ENCODE data around the gene RHOC. TPM values are rescaled to one million over a fixed set of nuclear protein-coding genes. Genes with fewer than 3 reads are reported as not detected.

The RHOC gene
- total RNA-seq, 6 experiments from 2014 or later: 579 to 610 (median 596) TPM

DNA sequence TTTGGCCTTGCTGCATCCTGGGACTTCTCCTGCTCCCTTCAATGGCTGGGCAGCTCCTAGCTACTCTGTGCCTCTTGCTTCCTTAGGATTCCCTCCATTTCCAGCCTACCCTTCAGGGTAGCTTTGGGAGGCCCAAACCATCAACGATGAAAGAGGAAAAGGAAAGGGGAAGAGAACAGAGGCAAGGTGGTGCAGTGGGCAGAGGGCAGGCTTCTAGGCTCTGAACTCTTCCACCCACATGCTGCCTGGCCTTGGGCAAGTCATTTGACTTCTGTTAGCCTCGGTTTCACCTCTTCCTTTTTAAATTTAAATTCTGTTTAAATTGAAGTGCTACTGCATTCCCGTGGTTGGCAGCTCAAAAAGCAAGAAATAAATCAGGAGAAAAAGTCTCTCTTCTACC lies 13.9 kb upstream of the RHOC start:
- H3K4me3 Mint-ChIP-seq: no peak overlapping the region
- H3K4me1 Mint-ChIP-seq (ENCODE audit: low read depth): peaks cover 32% of the 10 kb centered on the region
- no peaks in the 10 kb centered on the region; the same call in none of the 2 replicates for H3K27me3 Mint-ChIP-seq (ENCODE audit: insufficient read depth)
- no peaks in the 10 kb centered on the region for H3K36me3 Mint-ChIP-seq (ENCODE audit: low read depth)
- DNase-seq: no peak
- H3K27ac Mint-ChIP-seq: no peak overlapping the region
- H3K9me3 Mint-ChIP-seq: no peaks in the 10 kb centered on the region
- TF ChIP-seq, protein P1, sequence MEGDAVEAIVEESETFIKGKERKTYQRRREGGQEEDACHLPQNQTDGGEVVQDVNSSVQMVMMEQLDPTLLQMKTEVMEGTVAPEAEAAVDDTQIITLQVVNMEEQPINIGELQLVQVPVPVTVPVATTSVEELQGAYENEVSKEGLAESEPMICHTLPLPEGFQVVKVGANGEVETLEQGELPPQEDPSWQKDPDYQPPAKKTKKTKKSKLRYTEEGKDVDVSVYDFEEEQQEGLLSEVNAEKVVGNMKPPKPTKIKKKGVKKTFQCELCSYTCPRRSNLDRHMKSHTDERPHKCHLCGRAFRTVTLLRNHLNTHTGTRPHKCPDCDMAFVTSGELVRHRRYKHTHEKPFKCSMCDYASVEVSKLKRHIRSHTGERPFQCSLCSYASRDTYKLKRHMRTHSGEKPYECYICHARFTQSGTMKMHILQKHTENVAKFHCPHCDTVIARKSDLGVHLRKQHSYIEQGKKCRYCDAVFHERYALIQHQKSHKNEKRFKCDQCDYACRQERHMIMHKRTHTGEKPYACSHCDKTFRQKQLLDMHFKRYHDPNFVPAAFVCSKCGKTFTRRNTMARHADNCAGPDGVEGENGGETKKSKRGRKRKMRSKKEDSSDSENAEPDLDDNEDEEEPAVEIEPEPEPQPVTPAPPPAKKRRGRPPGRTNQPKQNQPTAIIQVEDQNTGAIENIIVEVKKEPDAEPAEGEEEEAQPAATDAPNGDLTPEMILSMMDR (IDR thresholded peaks at IDR 0.05): no peak

- TF ChIP-seq, protein P1 (IDR thresholded peaks at IDR 0.05): no peak
- H3K4me3 Mint-ChIP-seq: no peak overlapping the region
- no peaks in the 10 kb centered on the region for H3K36me3 Mint-ChIP-seq (ENCODE audit: low read depth)
- H3K27me3 Mint-ChIP-seq (ENCODE audit: insufficient read depth): no peaks in the 10 kb centered on the region; the same call in none of the 2 replicates
- no peaks in the 10 kb centered on the region for H3K9me3 Mint-ChIP-seq
- H3K4me1 Mint-ChIP-seq (ENCODE audit: low read depth): peaks cover 35% of the 10 kb centered on the region
- H3K27ac Mint-ChIP-seq: no peak overlapping the region
- no peak for DNase-seq
Observed at GRCh38 chr1:112719706-112720105, 12.8 kb upstream of the RHOC start.

- Mint-ChIP-seq H3K4me3 (peak overlapping the region; percentile 56), H3K4me1 (ENCODE audit: low read depth) (peaks cover 39% of the 10 kb centered on the region), H3K9me3 (no peaks in the 10 kb centered on the region), H3K36me3 (ENCODE audit: low read depth) (no peaks in the 10 kb centered on the region), H3K27ac (no peak overlapping the region), H3K27me3 (ENCODE audit: insufficient read depth) (no peaks in the 10 kb centered on the region; the same call in none of the 2 replicates)
- DNase-seq: peak; percentile 65
- TF ChIP-seq, protein P1 (IDR thresholded peaks at IDR 0.05): peak; percentile 97
Observed at GRCh38 chr1:112718691-112719418, 11.9 kb upstream of the RHOC start.

DNA sequence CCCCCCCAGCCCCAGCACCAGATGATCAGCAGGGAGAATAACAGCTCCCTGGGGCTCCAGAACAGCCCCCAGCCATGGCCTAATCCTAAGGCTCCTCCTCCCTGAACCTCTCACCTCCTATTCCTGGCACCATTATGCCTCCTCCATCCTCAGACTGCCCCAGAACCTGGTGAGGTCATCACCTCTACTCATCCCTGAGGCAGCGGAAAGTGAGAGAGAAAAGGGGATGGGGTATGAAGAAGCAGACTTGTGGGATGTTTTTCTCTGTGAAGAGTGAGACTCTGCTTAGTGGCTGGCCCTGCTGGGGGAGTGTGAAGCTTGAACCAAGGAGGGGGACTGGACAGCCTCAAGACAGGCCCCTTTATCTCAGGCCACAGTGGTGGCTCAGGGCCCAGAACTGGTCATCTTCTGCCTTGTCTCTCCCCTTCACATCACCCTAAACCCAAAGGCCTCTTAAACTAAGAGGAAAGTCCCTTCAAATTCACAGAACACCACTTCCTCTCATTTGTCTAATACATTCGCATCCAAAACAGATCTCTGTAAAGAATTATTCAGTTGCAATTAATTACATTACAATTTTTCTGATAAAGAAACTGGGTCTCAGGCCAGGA lies 10.4 kb upstream of the RHOC start:
- Mint-ChIP-seq H3K4me1 (ENCODE audit: low read depth) (peaks cover 29% of the 10 kb centered on the region), H3K27me3 (ENCODE audit: insufficient read depth) (no peaks in the 10 kb centered on the region; the same call in none of the 2 replicates), H3K9me3 (no peaks in the 10 kb centered on the region), H3K27ac (no peak overlapping the region), H3K36me3 (ENCODE audit: low read depth) (no peaks in the 10 kb centered on the region), H3K4me3 (no peak overlapping the region)
- no peak for DNase-seq
- TF ChIP-seq, protein P1 (IDR thresholded peaks at IDR 0.05): no peak

- Mint-ChIP-seq H3K4me1 (ENCODE audit: low read depth) (peaks cover 28% of the 10 kb centered on the region), H3K27me3 (ENCODE audit: insufficient read depth) (no peaks in the 10 kb centered on the region; the same call in none of the 2 replicates), H3K4me3 (peak overlapping the region; percentile 91), H3K9me3 (no peaks in the 10 kb centered on the region), H3K36me3 (ENCODE audit: low read depth) (no peaks in the 10 kb centered on the region), H3K27ac (peak overlapping the region; percentile 36; the same call in 1 of the 2 replicates)
- peak; percentile 81 for DNase-seq
- TF ChIP-seq, protein P1 (IDR thresholded peaks at IDR 0.05): peak; percentile 98
Observed at GRCh38 chr1:112716133-112716720, 9.3 kb upstream of the RHOC start.
